Astrocyte (in vitro differentiated cells and primary cell): ENCODE results near the gene SLIT3.

Experiments used
- CTCF ChIP-seq: IDR thresholded peaks from 2 replicates; pipeline ENCODE4 v1.5.1; 2011; ENCODE audit warnings: low read depth, mild to moderate bottlenecking, inconsistent platforms, low read length, moderate library complexity; ENCODE audit not compliant: insufficient read depth
- EZH2 ChIP-seq: IDR thresholded peaks from 2 replicates; pipeline ENCODE4 v1.6.1; 2012; ENCODE audit warnings: mild to moderate bottlenecking, low read length, inconsistent platforms; ENCODE audit not compliant: insufficient read depth

DNA sequence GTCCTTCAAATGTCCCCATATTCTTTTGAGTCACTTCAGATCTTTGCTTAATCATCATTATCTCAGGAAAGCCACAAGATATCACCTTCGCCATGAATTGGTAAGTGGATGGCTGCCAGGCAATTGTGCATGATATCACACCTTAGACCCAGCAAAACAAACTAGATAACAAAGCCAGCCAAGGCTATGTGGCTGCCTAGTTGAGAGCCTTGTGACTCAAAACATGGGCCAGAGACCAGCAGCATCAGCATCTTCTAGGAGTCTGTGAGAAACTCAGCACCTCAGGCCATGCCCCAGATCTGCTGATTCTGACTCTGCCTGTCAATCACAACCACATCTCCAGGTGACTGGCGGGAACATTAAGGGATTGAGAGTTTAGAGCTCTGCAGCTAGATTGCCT lies 82.8 kb downstream of the SLIT3 start:
- TF ChIP-seq CTCF, result no peak
- TF ChIP-seq EZH2, result no peak
